Heart left ventricle (tissue), 13 donors: Measurements from ENCODE around the gene SLC2A3.

Experiments used
- POLR2A ChIP-seq, 2 donors: fragments of 450-650 bp; IDR thresholded peaks; one replicate each; pipeline ENCODE4 v1.6.1; 2017; ENCODE audit warnings: antibody characterized with exemption in 2 of 2, mild to moderate bottlenecking in 2 of 2, moderate library complexity in 2 of 2
- TF ChIP-seq, protein P1 (sequence below), 12 donors: fragments of 200-600 bp; sonication (generic) in 4 of 12; IDR thresholded peaks; one replicate each; pipeline versions ENCODE4 v1.5.0 to v1.8.0; 2018 to 2022; ENCODE audit warnings: antibody characterized with exemption in 12 of 12, mild to moderate bottlenecking in 5 of 12
- donor health status: ischemic (EF 13 %, LVEDD 7.1; RV severe dilation, severe dysfunction).
- donor health status: DM: no; HTN: yes; CAD: no.
- donor health status: DM: no; HTN: no; CAD: no.
- donor health status: ischemic (EF 25% LVEDD 6.9; RV normal size, moderate dysfunction).
- donor health status: ischemic (EF 25% LVEDD 5.7; RV mildly dilated, moderate dysfunction).
- donor health status: ischemic (EF 35%, LVEDD 5.7; RV mildly dilated, moderate dysfunction).
- donor health status: nonischemic (EF 11% LVEDD 7.7; RV severe dilation, severe dysfunction).
- donor health status: DM: yes; HTN: yes; CAD: no.
- donor health status: PGD.
- donor health status: ischemic (EF 29% LVEDD 5.4; RV normal size, mild dysfunction).
- donor health status: nonischemic (EF 23%, LVEDD 6.1; RV moderate dilation, normal function).

GRCh38 chr12:7934889-7935492 is 996 bp downstream of the SLC2A3 start:
- TF ChIP-seq, protein P1, sequence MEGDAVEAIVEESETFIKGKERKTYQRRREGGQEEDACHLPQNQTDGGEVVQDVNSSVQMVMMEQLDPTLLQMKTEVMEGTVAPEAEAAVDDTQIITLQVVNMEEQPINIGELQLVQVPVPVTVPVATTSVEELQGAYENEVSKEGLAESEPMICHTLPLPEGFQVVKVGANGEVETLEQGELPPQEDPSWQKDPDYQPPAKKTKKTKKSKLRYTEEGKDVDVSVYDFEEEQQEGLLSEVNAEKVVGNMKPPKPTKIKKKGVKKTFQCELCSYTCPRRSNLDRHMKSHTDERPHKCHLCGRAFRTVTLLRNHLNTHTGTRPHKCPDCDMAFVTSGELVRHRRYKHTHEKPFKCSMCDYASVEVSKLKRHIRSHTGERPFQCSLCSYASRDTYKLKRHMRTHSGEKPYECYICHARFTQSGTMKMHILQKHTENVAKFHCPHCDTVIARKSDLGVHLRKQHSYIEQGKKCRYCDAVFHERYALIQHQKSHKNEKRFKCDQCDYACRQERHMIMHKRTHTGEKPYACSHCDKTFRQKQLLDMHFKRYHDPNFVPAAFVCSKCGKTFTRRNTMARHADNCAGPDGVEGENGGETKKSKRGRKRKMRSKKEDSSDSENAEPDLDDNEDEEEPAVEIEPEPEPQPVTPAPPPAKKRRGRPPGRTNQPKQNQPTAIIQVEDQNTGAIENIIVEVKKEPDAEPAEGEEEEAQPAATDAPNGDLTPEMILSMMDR (IDR thresholded peaks at IDR 0.05): no peak
- TF ChIP-seq POLR2A (IDR thresholded peaks at IDR 0.05): no peak
